ENCODE measurements around the gene MYH8.

DNA sequence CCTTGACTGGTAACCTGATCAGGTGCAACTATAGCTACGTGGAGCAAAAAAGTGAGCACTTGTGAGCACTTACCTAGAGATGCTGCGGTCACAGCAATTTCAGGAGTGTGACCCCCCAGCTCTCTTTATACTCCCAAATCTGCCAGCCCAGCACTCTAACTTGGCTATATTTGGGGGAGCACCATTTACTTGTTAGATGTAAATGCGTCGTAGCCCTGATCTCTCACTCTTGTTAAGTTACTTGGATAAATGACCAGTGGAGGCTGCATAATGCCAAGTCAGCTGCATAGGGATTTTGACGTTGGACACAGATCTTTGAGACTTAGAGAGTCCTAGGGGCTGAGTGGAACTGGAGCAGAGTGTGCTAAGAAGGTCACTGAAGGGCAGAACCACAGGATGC lies 48.8 kb downstream of the MYH8 start, which contains the start of gene MYH13:
- no peak for TF ChIP-seq POLR2AphosphoS5 (IDR thresholded peaks at IDR 0.05)
- TF ChIP-seq, protein P1, sequence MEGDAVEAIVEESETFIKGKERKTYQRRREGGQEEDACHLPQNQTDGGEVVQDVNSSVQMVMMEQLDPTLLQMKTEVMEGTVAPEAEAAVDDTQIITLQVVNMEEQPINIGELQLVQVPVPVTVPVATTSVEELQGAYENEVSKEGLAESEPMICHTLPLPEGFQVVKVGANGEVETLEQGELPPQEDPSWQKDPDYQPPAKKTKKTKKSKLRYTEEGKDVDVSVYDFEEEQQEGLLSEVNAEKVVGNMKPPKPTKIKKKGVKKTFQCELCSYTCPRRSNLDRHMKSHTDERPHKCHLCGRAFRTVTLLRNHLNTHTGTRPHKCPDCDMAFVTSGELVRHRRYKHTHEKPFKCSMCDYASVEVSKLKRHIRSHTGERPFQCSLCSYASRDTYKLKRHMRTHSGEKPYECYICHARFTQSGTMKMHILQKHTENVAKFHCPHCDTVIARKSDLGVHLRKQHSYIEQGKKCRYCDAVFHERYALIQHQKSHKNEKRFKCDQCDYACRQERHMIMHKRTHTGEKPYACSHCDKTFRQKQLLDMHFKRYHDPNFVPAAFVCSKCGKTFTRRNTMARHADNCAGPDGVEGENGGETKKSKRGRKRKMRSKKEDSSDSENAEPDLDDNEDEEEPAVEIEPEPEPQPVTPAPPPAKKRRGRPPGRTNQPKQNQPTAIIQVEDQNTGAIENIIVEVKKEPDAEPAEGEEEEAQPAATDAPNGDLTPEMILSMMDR (IDR thresholded peaks at IDR 0.05), result no peak
- TF ChIP-seq POLR2A (IDR thresholded peaks at IDR 0.05), result no peak
- TF ChIP-seq EP300 (IDR thresholded peaks at IDR 0.05; ENCODE audit: low read depth), result no peak
